H9 (cell line): ENCODE data around the gene ZC3H7B. TPM values are rescaled to one million over a fixed set of nuclear protein-coding genes. Genes with fewer than 3 reads are reported as not detected.
A peak's percentile ranks its signal among the peaks of the same experiment; 100 is the strongest.

Experiments used
- DNase-seq: peaks from one replicate; pipeline ENCODE4 v3.0.0-alpha.2; 2017
- H2AFZ ChIP-seq: one replicate; pipeline ENCODE4 v1.6.1; 2013; ENCODE audit warnings: mild to moderate bottlenecking, low read length, control low read depth, moderate library complexity
- H2AK5ac ChIP-seq: 2 replicates; pipeline ENCODE4 v1.6.1; 2013; ENCODE audit warnings: low read length, control low read depth, mixed read lengths; ENCODE audit not compliant: insufficient read length
- H2BK120ac ChIP-seq: one replicate; pipeline ENCODE4 v1.6.1; 2013; ENCODE audit warnings: low read depth, mild to moderate bottlenecking, low read length, control low read depth, inconsistent platforms; ENCODE audit not compliant: poor library complexity, severe bottlenecking
- H2BK12ac ChIP-seq: 2 replicates; pipeline ENCODE4 v1.6.1; 2013; ENCODE audit warnings: low read length, control low read depth, mixed read lengths, low read depth; ENCODE audit not compliant: insufficient read length
- H2BK15ac ChIP-seq: 2 replicates; pipeline ENCODE4 v1.6.1; 2013; ENCODE audit warnings: low read depth, low read length, control low read depth
- H2BK20ac ChIP-seq: one replicate; pipeline ENCODE4 v1.6.1; 2013; ENCODE audit warnings: low read depth, mild to moderate bottlenecking, low read length, control low read depth, inconsistent platforms; ENCODE audit not compliant: poor library complexity, severe bottlenecking
- H2BK5ac ChIP-seq: 2 replicates; pipeline ENCODE4 v1.6.1; 2013; ENCODE audit warnings: low read length, control low read depth, mixed read lengths; ENCODE audit not compliant: insufficient read length
- H3K14ac ChIP-seq: 2 replicates; pipeline ENCODE4 v1.6.1; 2013; ENCODE audit warnings: low read length, control low read depth; ENCODE audit not compliant: insufficient read depth
- H3K18ac ChIP-seq: 2 replicates; pipeline ENCODE4 v1.6.1; 2013; ENCODE audit warnings: low read depth, mild to moderate bottlenecking, mixed read lengths, low read length, control low read depth; ENCODE audit not compliant: insufficient read length
- H3K23ac ChIP-seq: 2 replicates; pipeline ENCODE4 v1.6.1; 2013; ENCODE audit warnings: low read length, control low read depth, mixed read lengths, low read depth; ENCODE audit not compliant: insufficient read length
- H3K23me2 ChIP-seq: 2 replicates; pipeline ENCODE4 v1.6.1; 2013; ENCODE audit warnings: low read depth, mild to moderate bottlenecking, mixed read lengths, low read length, control low read depth; ENCODE audit not compliant: insufficient read length, poor library complexity, severe bottlenecking
- H3K27ac ChIP-seq: 2 replicates; pipeline ENCODE4 v1.5.1; 2013; ENCODE audit warnings: low read length, control low read depth, mixed read lengths, low read depth; ENCODE audit not compliant: insufficient read length
- H3K27me3 ChIP-seq: 2 replicates; pipeline ENCODE4 v1.6.1; 2013; ENCODE audit warnings: low read length, control low read depth, inconsistent platforms; ENCODE audit not compliant: insufficient read depth
- H3K4ac ChIP-seq: 2 replicates; pipeline ENCODE4 v1.6.1; 2013; ENCODE audit warnings: low read depth, mild to moderate bottlenecking, control low read depth, inconsistent platforms, low read length, moderate library complexity
- H3K4me1 ChIP-seq: 2 replicates; pipeline ENCODE4 v1.6.1; 2013; ENCODE audit warnings: low read length, control low read depth, inconsistent platforms; ENCODE audit not compliant: insufficient read depth
- H3K4me2 ChIP-seq: 2 replicates; pipeline ENCODE4 v1.6.1; 2013; ENCODE audit warnings: low read length, control low read depth, mixed read lengths; ENCODE audit not compliant: insufficient read length, insufficient read depth
- H3K56ac ChIP-seq: 2 replicates; pipeline ENCODE4 v1.6.1; 2013; ENCODE audit warnings: low read depth, mild to moderate bottlenecking, mixed read lengths, low read length, control low read depth; ENCODE audit not compliant: insufficient read length
- H3K79me1 ChIP-seq: 2 replicates; pipeline ENCODE4 v1.6.1; 2013; ENCODE audit warnings: low read depth, mild to moderate bottlenecking, moderate library complexity, low read length, control low read depth, inconsistent platforms; ENCODE audit not compliant: insufficient read depth, poor library complexity, severe bottlenecking
- H3K79me2 ChIP-seq: 2 replicates; pipeline ENCODE4 v1.6.1; 2013; ENCODE audit warnings: low read length, control low read depth, inconsistent platforms; ENCODE audit not compliant: insufficient read depth
- H3K9ac ChIP-seq: 2 replicates; pipeline ENCODE4 v1.6.1; 2013; ENCODE audit warnings: low read length, control low read depth, mixed read lengths; ENCODE audit not compliant: insufficient read length; ENCODE audit errors: extremely low read depth
- H3K9me3 ChIP-seq: one replicate; pipeline ENCODE4 v1.6.1; 2013; ENCODE audit warnings: low read depth, low read length, inconsistent platforms; ENCODE audit not compliant: control insufficient read depth
- H3T11ph ChIP-seq: one replicate; pipeline ENCODE4 v1.6.1; 2013; ENCODE audit warnings: mild to moderate bottlenecking, low read length, control low read depth, inconsistent platforms
- H4K20me1 ChIP-seq: one replicate; pipeline ENCODE4 v1.6.1; 2013; ENCODE audit not compliant: control insufficient read depth, insufficient read length, insufficient read depth
- H4K5ac ChIP-seq: 2 replicates; pipeline ENCODE4 v1.6.1; 2013; ENCODE audit warnings: low read depth, mild to moderate bottlenecking, mixed read lengths, low read length, control low read depth; ENCODE audit not compliant: insufficient read length
- H4K8ac ChIP-seq: replicated peaks from 2 replicates; pipeline ENCODE4 v1.6.1; 2013; ENCODE audit warnings: low read length, control low read depth, mixed read lengths, low read depth; ENCODE audit not compliant: insufficient read length
- H4K91ac ChIP-seq: 2 replicates; pipeline ENCODE4 v1.6.1; 2013; ENCODE audit warnings: low read depth, mild to moderate bottlenecking, moderate library complexity, mixed read lengths, low read length, control low read depth; ENCODE audit not compliant: insufficient read length
- H3K27ac Mint-ChIP-seq, 3 experiments: 2 replicates in 2 of 3; 3 replicates in 1 of 3; pipeline ENCODE4 v1.8.0; 2020 to 2021; ENCODE audit warnings: mixed read lengths in 3 of 3, mild to moderate bottlenecking in 1 of 3, moderate library complexity in 1 of 3
- H3K27me3 Mint-ChIP-seq: 2 replicates; pipeline ENCODE4 v1.8.0; 2021; ENCODE audit warnings: low read depth, mild to moderate bottlenecking, moderate library complexity, mixed read lengths
- H3K36me3 Mint-ChIP-seq, 3 experiments: 2 replicates in 2 of 3; 3 replicates in 1 of 3; pipeline ENCODE4 v1.8.0; 2020 to 2021; ENCODE audit warnings: low read depth in 3 of 3, mixed read lengths in 3 of 3; ENCODE audit not compliant: insufficient read depth in 1 of 3
- H3K4me1 Mint-ChIP-seq, 2 experiments: 2 replicates each; pipeline ENCODE4 v1.8.0; 2020; ENCODE audit warnings: mixed read lengths in 2 of 2
- H3K4me3 Mint-ChIP-seq, 2 experiments: 2 replicates in 1 of 2; 3 replicates in 1 of 2; pipeline ENCODE4 v1.8.0; 2020 to 2021; ENCODE audit warnings: mild to moderate bottlenecking in 2 of 2, mixed read lengths in 2 of 2, moderate library complexity in 1 of 2
- H3K9me3 Mint-ChIP-seq, 2 experiments: 2 replicates in 1 of 2; 3 replicates in 1 of 2; pipeline ENCODE4 v1.8.0; 2020; ENCODE audit warnings: mild to moderate bottlenecking in 2 of 2, mixed read lengths in 2 of 2, moderate library complexity in 1 of 2
- WGBS: extraction: QIAGEN DNeasy Blood & Tissue Kit; methylation state at CpG from one replicate; pipeline ENCODE4 v1.1.7; 2013; ENCODE audit warnings: missing lambda C conversion rate, low lambda C conversion rate, mixed read lengths; ENCODE audit not compliant: insufficient read length; ENCODE audit errors: extremely low coverage; 5-methylcytosine and 5-hydroxymethylcytosine counted together
- total RNA-seq: library from RNA; stranded (reverse); gene quantifications from 2 replicates; pipeline ENCODE4 v1.2.1, GENCODE V29; 2021
- TF ChIP-seq, protein P1 (sequence below): fragments of 200-600 bp; sonication (generic); conservative IDR thresholded peaks from 3 replicates; pipeline ENCODE4 v1.8.0; 2021; ENCODE audit warnings: antibody characterized with exemption, mild to moderate bottlenecking

Gene ZC3H7B
- total RNA-seq, 1 experiment from 2014 or later = 69.3 TPM

DNA sequence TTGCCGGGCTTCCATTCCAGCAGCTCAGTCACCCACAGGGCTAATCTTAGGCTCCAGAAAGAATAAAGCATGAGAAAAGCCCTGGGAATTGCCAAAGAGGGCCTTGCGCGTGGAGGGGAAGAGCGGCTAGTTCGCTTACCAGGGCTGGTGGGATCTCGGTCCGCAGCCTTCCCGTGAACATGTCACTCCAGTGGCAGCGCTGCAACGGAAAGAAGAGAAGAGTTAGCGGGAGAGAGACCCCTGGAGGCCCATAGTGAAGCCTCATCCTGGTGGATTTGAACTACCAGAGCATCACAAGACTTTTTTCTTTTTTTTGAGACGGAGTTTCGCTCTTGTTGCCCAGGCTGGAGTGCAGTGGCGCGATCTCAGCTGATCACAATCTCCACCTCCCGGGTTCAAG, 33.4 kb upstream of the ZC3H7B start:
- Histone ChIP-seq H3K79me1 (no peaks in the 10 kb centered on the region), H3K9ac (no peak overlapping the region), H3K4ac (no peak overlapping the region), H3K14ac (no peak overlapping the region), H3K18ac (no peak overlapping the region), H3K56ac (no peak overlapping the region), H3K79me2 (no peaks in the 10 kb centered on the region), H3K23me2 (no peaks in the 10 kb centered on the region), H2AK5ac (no peak overlapping the region), H2BK5ac (no peak overlapping the region), H2BK15ac (no peak overlapping the region), H2BK120ac (no peak overlapping the region), H2AFZ (no peak overlapping the region), H3K27ac (no peak overlapping the region), H4K91ac (no peak overlapping the region), H3K9me3 (no peaks in the 10 kb centered on the region), H3K23ac (no peak overlapping the region), H3K4me1 (no peaks in the 10 kb centered on the region), H2BK12ac (no peak overlapping the region), H4K8ac (no peak overlapping the region), H4K20me1 (no peaks in the 10 kb centered on the region), H3T11ph (no peak overlapping the region), H3K27me3 (no peaks in the 10 kb centered on the region), H3K4me2 (no peak overlapping the region), H2BK20ac (no peak overlapping the region), H4K5ac (no peak overlapping the region)
- H3K27me3 Mint-ChIP-seq = no peaks in the 10 kb centered on the region; the same call in none of the 2 replicates
- no peak for DNase-seq
- H3K9me3 Mint-ChIP-seq = no peaks in the 10 kb centered on the region
- H3K36me3 Mint-ChIP-seq = peaks cover 52 to 87% (median 84%) of the 10 kb centered on the region in 3 experiments; a peak in 6 of 7 replicates
- H3K4me1 Mint-ChIP-seq = no peaks in the 10 kb centered on the region
- H3K4me3 Mint-ChIP-seq = no peak overlapping the region
- no peak overlapping the region for H3K27ac Mint-ChIP-seq
- WGBS = no CpG with 5 or more reads among the region's 16 CpGs
- TF ChIP-seq, protein P1, sequence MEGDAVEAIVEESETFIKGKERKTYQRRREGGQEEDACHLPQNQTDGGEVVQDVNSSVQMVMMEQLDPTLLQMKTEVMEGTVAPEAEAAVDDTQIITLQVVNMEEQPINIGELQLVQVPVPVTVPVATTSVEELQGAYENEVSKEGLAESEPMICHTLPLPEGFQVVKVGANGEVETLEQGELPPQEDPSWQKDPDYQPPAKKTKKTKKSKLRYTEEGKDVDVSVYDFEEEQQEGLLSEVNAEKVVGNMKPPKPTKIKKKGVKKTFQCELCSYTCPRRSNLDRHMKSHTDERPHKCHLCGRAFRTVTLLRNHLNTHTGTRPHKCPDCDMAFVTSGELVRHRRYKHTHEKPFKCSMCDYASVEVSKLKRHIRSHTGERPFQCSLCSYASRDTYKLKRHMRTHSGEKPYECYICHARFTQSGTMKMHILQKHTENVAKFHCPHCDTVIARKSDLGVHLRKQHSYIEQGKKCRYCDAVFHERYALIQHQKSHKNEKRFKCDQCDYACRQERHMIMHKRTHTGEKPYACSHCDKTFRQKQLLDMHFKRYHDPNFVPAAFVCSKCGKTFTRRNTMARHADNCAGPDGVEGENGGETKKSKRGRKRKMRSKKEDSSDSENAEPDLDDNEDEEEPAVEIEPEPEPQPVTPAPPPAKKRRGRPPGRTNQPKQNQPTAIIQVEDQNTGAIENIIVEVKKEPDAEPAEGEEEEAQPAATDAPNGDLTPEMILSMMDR = 0 out of 3 replicates have a peak, but pooled peaks have one; percentile 15
